NCI-H1694 treated with DMSO at 0.1 percent for 48 hours (cell line): ENCODE data around the gene TTLL13.

Source experiments
- DNase-seq: peaks from one replicate; lab custom pipeline; 2025; lab: John Stamatoyannopoulos, UW

TTLL13 gene

DNA sequence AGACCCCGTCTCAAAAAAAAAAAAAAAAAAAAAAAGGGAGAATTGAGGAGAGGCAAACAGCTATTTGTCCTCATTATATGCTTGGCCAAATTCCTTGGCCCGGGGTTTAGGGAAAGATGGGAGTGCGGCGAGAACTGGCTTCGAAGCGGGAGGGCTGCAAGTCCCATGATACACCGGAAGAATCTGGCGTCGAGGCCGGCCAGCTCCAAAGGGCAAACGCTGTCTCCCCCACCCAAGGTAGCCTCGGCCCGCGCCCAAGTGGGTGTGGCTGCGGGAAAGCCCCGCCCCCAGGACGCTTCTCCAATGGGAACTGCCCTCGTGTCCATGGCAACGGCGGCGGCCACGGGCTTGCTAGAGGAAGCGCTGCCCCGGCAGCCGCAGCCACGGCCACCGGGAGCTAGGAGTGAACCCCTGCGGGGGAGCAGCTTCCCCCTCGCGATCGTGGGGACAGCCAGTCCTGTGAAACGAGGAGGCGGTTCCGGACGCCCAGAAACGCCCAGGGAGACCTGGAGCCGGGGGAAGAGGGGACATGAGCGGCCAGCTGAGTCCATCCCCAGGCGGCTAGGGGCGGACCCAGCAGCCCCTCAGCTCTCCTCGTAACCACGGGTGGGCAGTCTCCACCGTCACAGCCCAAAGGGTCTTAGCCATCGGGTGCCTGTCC, at the start of gene TTLL13:
TTLL13 (plus strand) TSS at position 354 of the 661 bp plus-strand sequence. CDS start 1,075 bp downstream, outside the sequence.
- no peak for DNase-seq

GRCh38 chr15:90200534-90201129, 48.7 kb upstream of the TTLL13 start:
- DNase-seq, result no peak

DNA sequence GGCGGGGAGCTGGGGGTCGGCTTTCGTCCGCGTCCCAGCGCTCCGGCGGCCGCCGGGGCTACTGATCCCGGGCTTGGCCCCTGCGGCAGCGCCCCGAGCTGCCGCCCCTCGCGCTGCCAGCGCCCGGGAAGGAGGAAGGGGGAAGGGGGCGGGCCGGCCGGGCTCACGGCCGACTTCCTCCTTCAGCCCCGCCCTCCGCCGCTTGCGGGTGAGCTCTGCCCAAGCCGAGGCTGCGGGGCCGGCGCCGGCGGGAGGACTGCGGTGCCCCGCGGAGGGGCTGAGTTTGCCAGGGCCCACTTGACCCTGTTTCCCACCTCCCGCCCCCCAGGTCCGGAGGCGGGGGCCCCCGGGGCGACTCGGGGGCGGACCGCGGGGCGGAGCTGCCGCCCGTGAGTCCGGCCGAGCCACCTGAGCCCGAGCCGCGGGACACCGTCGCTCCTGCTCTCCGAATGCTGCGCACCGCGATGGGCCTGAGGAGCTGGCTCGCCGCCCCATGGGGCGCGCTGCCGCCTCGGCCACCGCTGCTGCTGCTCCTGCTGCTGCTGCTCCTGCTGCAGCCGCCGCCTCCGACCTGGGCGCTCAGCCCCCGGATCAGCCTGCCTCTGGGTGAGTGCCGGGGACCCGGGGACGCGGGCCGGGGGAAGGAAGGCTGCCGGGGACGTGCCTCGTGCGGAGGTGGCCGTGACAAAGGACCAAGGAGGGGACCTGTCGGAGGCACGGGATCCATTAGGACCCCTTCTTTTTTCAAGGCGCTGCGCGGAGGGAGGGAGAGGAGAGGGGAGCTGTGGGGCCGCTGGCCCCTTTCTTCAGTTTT, 48.0 kb upstream of the TTLL13 start, which contains the start of gene SEMA4B:
SEMA4B (plus strand) TSS at position 201 of the 814 bp plus-strand sequence; CDS start at position 450, 249 bp downstream.
- no peak for DNase-seq

GRCh38 chr15:90201944-90202375, 47.4 kb upstream of the TTLL13 start:
- no peak for DNase-seq

- DNase-seq, result no peak
Measured at GRCh38 chr15:90202929-90203328, 46.4 kb upstream of the TTLL13 start.

GRCh38 chr15:90203473-90203872, 45.9 kb upstream of the TTLL13 start:
- no peak for DNase-seq

GRCh38 chr15:90203922-90204321, 45.4 kb upstream of the TTLL13 start:
- no peak for DNase-seq

DNA sequence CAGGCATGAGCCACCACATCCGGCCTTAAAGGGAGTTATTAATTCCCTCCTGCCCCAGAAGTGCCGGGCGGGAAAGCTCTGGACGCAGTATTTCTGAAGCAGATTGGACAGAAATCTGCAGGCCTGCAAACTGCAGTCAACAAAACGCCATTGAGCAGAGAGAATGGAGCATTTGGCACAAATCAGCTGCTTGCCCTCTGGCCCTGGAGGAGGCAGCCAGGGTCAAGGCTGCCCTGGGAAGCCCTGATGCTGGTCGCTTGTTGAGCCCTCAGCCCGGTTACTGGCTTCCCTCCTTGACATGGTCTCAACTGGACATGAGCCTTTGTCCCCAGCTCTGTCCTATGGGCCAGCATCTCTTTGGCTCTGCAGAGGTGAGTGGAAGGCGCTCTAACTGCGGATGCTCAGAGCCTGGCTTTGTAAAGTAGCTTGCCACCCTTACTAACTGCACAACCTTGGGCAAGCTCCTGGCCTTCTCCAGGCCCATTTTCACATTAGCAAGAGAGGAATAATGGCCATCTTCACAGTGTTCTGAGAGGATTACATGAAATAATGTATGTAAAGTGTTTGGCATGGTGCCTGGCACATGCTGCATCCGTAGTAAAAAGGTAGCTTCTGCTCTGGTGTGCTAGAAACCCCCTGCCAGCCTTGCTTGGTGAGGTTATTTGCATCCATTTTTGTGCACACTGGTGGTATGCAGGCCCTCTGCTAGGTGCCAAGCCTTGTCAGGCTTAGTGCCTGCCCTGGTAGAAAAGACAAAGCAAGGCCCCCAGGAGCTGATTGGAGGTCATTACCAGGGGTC, 44.1 kb upstream of the TTLL13 start:
- DNase-seq, result no peak

GRCh38 chr15:90205886-90206285, 43.5 kb upstream of the TTLL13 start:
- no peak for DNase-seq

GRCh38 chr15:90207252-90207651, 42.1 kb upstream of the TTLL13 start:
- DNase-seq, result no peak

DNA sequence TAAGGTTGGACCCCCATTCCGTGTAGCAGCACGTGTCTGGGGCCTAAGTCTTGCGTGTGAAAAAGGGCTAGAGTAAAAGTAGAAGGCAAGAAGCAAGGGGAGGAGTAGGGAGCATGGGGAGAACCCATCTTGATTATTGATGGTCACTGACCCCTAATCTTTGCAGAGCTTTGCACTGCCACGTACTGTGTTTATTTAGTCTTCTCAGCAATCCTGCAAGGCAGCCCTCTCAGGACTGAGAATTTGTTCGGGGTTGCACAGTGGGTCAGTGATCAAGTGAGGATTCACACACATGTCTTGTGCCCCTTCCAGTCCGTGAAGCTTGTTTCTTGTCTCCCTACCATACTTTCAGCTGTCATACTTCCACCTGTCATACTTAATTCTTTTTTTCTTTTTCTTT, 41.0 kb upstream of the TTLL13 start:
- no peak for DNase-seq

- DNase-seq, result no peak
Measured at GRCh38 chr15:90209591-90209990, 39.8 kb upstream of the TTLL13 start.

DNA sequence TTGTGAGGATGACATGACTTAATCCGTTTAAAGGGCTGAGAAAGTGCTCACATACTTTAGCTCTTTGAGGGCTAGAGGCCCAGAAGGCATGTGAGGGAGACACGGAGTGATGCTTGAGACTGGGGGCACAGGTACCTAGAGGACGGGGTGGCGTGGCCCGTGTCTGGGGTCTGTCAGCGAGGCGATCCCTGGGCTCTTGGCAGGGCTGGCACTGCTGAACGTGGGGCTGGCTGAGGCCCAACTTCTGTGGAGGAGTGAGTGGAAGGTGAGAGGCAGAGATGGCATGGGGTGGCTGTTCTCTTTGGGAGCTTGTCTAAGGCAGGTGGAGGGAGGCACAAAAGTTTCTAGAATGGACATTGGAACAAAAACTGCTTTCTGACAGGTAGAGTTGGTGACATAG, 38.8 kb upstream of the TTLL13 start:
- no peak for DNase-seq

DNA sequence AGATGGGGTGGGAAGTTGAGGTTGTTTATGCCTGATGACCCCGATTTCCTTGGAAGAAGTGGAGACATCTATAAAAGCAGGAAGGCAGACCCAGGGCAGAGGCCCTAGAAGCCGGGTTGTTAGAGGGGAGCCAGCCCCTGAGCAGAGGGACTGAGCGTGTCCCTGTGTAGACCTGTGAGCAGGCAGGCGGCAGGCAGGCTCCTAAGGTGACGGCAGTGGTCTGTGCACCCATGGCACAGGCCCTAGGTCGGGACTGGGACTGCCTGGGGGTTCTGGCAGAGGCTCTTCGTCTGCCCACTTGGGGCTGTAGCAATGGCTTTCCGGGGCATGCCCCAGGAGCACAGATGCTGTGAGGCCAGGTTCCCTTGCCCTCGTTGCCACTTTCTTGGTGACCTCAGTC, 38.3 kb upstream of the TTLL13 start:
- DNase-seq, result no peak

GRCh38 chr15:90211440-90212143, 37.8 kb upstream of the TTLL13 start:
- DNase-seq, result no peak

DNA sequence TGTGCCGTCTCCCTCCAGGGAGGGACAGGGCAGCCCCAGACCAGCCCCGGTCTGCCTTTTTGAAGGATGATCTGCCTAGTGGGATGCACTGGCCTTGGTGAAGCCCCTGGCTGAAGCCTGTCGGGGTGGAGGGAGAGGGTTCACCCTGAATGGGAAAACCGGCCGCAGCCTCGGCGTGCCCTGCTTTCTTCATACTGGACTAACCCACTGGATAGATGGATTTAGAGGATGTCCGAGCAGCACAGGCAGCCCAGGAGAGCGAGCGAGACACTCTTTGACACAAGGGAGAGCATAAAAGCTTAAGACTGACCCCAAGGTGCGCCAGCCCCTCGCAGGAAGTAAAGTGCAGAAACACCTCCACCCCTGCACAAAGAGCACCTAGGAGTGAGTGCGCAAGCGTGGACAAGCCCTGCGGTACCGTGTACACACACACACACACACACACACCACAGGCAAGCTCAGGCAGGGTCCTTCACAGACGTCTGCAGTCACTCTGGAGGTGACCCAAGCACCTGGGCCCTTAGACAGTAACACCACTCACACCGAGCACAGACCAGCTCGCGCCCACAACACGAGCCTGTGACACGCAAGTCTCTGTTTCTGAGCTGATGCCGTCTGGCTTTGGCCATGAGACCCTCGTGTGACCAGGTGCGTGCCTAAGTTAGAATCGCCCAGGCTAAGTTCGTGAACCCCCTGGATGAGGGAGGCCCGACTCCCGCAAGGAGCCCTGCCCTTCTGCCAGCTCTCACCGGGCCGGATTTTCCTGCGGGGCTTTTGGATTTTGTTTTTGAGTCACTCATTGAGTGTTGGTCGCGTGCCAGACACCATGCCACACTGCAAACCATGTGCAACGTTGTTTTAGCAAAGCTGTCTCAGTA, 36.9 kb upstream of the TTLL13 start:
- no peak for DNase-seq

DNA sequence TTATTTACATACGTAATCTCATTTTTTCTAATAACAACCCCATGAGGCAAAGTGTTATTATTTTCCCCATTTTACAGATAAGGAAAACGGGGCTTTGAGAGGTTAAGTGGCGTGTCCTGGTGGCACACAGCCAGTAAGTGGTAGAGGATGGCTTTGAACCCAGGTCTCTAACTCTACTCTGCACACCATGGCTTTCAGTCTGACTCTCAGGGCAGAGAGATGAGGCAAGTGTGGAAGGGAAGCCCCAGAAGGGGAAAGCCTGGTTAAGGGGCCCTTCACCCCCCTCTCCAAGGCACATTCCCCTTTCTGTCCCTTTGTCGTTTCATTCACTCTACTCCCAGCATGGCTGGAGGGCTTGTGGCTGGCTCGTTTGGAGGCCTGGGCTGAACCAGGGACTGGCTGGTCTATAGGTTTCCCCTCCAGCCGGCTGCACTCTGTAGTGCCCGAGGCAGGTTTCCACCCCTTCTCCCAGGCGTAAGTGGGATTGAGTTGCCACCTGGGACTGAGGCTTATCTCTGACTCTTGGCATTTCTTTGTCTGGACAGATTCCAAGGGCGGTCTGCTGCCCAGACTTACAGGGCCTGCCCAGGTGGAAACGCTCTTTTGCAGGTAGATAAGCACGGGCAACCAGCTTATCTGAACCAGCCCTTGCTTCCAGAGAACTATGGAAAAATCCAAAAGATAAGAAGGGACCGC, 36.1 kb upstream of the TTLL13 start:
- no peak for DNase-seq

GRCh38 chr15:90213818-90214204, 35.5 kb upstream of the TTLL13 start:
- no peak for DNase-seq

DNA sequence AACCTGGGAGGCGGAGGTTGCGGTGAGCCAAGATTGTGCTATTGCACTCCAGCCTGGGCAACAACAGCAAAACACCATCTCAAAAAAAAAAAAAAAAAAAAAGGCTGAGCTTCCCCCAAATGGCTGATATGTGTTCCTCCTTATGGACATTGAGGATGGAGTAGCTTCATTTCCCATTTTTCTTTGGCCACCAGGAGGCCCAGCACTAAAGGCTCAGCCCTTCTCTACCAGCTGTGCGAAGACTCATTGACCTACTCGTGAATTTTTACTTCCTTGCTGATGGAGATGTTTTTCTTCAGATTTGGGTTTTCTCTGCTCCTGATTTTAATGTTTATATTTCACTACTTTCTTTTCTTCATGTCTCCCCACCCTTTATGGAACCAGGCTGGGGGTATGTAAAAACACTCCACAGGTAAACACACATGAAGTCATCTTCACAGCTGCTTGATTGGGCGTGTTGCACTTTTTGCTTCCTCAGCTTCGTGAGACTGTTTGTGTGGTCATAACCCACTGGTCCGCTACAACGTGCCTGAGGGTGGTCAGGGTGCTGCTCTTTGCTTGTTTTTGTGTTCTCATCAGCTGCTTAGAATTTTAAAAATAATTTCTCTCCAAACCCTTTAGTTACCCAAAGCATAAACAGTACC, 34.7 kb upstream of the TTLL13 start:
- DNase-seq, result no peak
